ENCODE measurements around the gene TIMM22.

The TIMM22 gene

DNA sequence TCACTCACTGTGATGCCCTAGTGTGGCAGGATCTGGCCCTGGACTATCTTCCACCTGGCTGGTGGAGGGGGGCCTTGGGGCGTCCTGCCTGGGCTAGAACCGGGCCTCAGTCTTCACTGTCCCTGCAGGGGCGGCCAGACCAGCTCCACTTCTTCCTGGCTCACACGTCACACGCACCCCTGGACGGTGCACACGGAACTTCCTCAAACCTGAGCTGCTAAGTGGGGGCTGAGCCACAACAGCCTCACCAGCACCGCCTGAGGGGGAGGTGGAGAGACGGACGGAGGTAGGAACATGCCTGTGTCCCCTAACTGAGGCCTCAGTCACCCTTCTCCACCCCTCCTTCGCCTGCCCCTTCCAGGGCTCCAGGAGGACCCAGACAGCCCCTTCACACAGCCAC is 36.6 kb downstream of the TIMM22 start:
- Histone ChIP-seq H3K27me3 (replicated peaks) (no peaks in the 10 kb centered on the region), H3K4me3 (ENCODE audit: low read depth, low read length) (no peak overlapping the region), H3K27ac (no peak overlapping the region), H3K36me3 (replicated peaks) (peaks cover 4% of the 10 kb centered on the region)
- in situ Hi-C loops (cut with HindIII; ENCODE audit: low pct_ligation_motif_present, low sequenced_read_pairs), result no loop called here
- TF ChIP-seq CTCF (IDR thresholded peaks at IDR 0.05; ENCODE audit: low read depth, low read length, missing control alignments), result no peak
- no peak for DNase-seq

DNA sequence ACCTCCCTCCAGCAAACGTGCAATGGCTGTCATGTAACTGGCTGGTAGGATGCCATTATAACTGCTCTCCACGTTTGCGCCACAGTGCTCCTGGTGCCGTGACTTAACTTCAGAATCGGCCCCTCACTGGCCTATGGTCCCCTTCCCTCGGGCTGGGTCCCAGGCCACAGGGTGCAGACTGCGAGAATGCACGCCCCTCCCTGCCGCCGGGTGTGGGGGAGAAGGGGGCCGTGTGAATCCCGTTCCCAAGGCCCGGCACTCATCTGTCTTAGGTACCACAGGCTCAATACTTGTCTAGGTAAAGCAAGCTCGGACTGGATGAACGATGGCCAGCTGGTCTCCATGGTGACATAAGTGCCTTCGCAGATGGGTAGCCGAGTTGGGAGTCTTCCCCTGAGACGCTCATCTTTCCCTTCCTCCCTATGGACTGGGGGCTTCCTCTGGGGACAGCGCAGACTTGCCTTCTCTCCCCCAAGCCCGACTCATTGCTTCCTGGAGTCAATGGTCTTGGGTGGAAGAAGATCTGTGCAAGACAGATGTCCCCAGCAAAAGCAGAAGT is 37.8 kb downstream of the TIMM22 start:
- in situ Hi-C loops (cut with HindIII; ENCODE audit: low pct_ligation_motif_present, low sequenced_read_pairs), result no loop called here
- TF ChIP-seq CTCF (IDR thresholded peaks at IDR 0.05; ENCODE audit: low read depth, low read length, missing control alignments), result no peak
- H3K36me3 ChIP-seq (replicated peaks), result peaks cover 4% of the 10 kb centered on the region
- no peak overlapping the region for H3K27ac ChIP-seq
- no peak for DNase-seq
- H3K4me3 ChIP-seq (ENCODE audit: low read depth, low read length), result no peak overlapping the region
- no peaks in the 10 kb centered on the region for H3K27me3 ChIP-seq (replicated peaks)

- no peak for TF ChIP-seq CTCF (IDR thresholded peaks at IDR 0.05; ENCODE audit: low read depth, low read length, missing control alignments)
- no peak for DNase-seq
- H3K27ac ChIP-seq, result no peak overlapping the region
- H3K27me3 ChIP-seq (replicated peaks), result no peaks in the 10 kb centered on the region
- in situ Hi-C loops (cut with HindIII; ENCODE audit: low pct_ligation_motif_present, low sequenced_read_pairs), result no loop called here
- peaks cover 6% of the 10 kb centered on the region for H3K36me3 ChIP-seq (replicated peaks)
- H3K4me3 ChIP-seq (ENCODE audit: low read depth, low read length), result no peak overlapping the region
Measured at GRCh38 chr17:1035546-1036170, 38.7 kb downstream of the TIMM22 start.

DNA sequence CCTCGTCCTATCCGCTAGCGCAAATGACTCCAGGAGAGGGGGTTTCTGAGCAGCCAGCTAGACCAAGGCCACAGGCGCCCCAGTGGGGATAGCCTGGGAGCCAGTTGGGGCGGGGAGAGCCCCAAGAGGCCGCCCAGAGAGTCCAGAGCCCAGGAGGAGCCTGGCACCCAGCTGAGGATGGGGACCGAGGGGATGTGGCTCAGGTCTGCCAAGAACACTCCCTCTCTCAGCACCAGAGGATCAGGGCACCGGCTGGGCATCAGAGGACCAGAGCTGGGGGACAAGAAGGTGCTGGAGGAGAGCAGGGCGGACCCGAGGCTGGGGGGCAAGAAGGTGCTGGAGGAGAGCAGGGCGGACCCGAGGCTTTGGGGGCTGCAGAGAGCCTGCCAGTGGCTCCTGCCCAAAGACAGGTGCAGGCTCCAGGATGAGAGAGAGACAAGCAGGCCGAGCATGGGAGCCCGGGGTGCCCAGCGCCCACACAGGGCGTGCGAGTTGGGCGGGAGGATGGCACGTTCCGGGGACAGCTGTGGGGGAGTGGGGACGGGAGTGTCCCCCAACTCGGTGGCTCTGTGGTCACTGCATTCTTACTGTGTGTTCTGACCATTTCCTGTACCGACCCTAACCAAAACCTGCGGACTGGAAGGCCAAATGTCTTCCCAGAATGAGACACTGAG is 39.4 kb downstream of the TIMM22 start:
- in situ Hi-C loops (cut with HindIII; ENCODE audit: low pct_ligation_motif_present, low sequenced_read_pairs), result no loop called here
- H3K27ac ChIP-seq, result no peak overlapping the region
- peaks cover 10% of the 10 kb centered on the region for H3K36me3 ChIP-seq (replicated peaks)
- no peak overlapping the region for H3K4me3 ChIP-seq (ENCODE audit: low read depth, low read length)
- no peak for DNase-seq
- H3K27me3 ChIP-seq (replicated peaks), result no peaks in the 10 kb centered on the region
- no peak for TF ChIP-seq CTCF (IDR thresholded peaks at IDR 0.05; ENCODE audit: low read depth, low read length, missing control alignments)

- in situ Hi-C loops (cut with HindIII; ENCODE audit: low pct_ligation_motif_present, low sequenced_read_pairs), result no loop called here
- no peak for TF ChIP-seq CTCF (IDR thresholded peaks at IDR 0.05; ENCODE audit: low read depth, low read length, missing control alignments)
- no peaks in the 10 kb centered on the region for H3K27me3 ChIP-seq (replicated peaks)
- DNase-seq, result no peak
- peaks cover 10% of the 10 kb centered on the region for H3K36me3 ChIP-seq (replicated peaks)
- H3K4me3 ChIP-seq (ENCODE audit: low read depth, low read length), result no peak overlapping the region
- H3K27ac ChIP-seq, result no peak overlapping the region
Measured at GRCh38 chr17:1036845-1037237, 39.9 kb downstream of the TIMM22 start.

Measured in brain microvascular endothelial cell (primary cell).